Measurements from ENCODE around the gene KRT10.

KRT10 gene

DNA sequence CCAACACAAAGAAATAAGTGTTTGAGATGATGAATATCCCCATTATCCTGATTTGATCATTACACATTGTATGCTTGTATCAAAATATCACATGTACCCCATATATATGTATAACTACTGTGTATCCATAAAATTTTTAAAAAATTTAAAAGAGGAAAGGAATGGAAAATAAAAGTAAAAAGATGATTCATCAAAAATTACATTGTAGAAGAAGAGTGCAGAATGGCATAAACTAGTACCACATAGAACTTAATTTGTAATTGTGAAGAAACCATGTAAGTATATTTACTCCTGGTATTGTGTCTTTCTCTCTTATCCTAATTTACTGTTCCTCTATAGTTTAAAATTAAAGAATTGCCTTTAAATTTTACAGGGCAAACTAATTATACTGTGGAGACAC lies 11.5 kb upstream of the KRT10 start:
- TF ChIP-seq, protein P1, sequence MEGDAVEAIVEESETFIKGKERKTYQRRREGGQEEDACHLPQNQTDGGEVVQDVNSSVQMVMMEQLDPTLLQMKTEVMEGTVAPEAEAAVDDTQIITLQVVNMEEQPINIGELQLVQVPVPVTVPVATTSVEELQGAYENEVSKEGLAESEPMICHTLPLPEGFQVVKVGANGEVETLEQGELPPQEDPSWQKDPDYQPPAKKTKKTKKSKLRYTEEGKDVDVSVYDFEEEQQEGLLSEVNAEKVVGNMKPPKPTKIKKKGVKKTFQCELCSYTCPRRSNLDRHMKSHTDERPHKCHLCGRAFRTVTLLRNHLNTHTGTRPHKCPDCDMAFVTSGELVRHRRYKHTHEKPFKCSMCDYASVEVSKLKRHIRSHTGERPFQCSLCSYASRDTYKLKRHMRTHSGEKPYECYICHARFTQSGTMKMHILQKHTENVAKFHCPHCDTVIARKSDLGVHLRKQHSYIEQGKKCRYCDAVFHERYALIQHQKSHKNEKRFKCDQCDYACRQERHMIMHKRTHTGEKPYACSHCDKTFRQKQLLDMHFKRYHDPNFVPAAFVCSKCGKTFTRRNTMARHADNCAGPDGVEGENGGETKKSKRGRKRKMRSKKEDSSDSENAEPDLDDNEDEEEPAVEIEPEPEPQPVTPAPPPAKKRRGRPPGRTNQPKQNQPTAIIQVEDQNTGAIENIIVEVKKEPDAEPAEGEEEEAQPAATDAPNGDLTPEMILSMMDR (IDR thresholded peaks at IDR 0.05; ENCODE audit: extremely low read depth, missing control alignments): no peak
- DNase-seq (ENCODE audit: low spot score): no peak

DNA sequence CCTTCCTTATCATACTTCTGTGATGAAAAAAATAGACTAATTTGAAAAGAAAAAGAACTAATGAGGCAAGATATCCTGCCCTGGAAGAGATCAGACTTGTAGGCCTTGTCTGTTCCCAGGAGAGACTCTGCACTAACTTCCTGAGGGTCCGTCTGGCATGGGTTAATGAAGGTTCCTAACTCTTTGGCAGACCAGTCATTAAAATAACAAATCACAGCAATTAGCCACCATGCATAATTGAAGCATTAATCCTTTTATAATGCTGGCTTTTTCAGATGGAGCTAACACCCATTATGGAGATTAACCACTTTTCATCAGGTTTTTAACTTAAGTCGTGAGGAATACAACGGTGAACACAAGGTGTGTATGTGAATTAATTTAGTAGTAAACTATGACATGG lies 10.4 kb upstream of the KRT10 start:
- DNase-seq (ENCODE audit: low spot score): no peak

DNA sequence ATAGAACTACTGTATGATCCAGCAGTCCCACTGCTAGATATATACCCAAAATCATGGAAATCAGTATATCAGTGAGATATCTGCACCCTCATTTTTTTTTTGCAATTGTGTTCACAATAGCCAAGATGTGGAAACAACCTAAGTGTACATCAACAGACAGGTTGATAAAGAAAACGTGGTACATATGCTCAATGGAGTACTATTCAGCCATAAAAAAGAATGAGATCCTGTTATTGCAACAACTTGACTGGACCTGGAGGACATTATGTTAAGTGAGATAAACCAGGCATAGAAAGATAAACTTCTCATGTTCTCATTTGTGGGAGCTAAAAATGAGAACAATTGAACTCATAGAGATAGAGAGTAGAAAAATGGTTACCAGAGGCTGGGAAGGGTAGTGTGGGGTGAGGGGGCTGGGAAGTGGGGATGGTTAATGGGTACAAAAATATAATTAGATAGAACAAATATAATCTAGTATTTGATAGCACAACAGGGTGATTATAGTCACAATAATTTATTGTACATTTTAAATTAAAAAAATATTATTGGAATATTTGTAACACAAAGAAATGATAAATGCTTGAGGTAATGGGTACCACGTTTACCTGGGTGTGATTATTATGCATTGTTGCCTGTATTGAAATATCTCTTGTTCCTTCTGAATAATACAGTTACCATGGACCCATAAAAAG lies 7.8 kb upstream of the KRT10 start:
- TF ChIP-seq, protein P1 (IDR thresholded peaks at IDR 0.05; ENCODE audit: extremely low read depth, missing control alignments): no peak
- no peak for DNase-seq (ENCODE audit: low spot score)

More for the DNA sequence above, 10.4 kb upstream of the KRT10 start:
- TF ChIP-seq, protein P1 (IDR thresholded peaks at IDR 0.05; ENCODE audit: extremely low read depth, missing control alignments): no peak

DNA sequence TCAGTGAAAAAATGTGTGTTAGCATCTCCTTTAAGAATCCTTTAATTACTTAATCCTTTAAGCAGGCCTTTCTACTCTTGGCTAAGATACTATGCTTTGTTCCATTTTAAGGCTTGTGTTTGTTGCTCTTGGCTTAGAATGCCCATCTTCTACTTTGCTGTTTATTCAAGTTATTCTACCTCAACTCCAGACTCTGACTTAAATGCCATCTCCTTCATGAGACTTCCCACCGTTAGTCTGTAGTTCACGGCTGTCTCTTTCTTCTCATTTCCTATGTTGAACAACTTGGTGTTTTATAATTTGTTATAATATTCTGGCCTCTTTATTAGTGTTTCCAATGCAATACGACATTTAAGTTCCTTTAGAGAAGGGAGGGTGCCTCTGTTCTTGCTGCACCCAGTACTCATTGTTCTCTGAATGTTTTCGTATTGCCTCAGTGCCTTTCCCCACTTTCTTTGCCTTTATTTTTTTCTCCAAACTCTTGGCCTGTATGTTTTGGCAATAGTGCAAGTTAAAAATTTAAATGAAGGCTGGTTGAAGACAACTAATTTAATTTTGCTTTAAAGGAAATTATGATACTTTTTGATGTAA lies 6.1 kb upstream of the KRT10 start:
- TF ChIP-seq, protein P1 (IDR thresholded peaks at IDR 0.05; ENCODE audit: extremely low read depth, missing control alignments): no peak
- DNase-seq (ENCODE audit: low spot score): no peak

DNA sequence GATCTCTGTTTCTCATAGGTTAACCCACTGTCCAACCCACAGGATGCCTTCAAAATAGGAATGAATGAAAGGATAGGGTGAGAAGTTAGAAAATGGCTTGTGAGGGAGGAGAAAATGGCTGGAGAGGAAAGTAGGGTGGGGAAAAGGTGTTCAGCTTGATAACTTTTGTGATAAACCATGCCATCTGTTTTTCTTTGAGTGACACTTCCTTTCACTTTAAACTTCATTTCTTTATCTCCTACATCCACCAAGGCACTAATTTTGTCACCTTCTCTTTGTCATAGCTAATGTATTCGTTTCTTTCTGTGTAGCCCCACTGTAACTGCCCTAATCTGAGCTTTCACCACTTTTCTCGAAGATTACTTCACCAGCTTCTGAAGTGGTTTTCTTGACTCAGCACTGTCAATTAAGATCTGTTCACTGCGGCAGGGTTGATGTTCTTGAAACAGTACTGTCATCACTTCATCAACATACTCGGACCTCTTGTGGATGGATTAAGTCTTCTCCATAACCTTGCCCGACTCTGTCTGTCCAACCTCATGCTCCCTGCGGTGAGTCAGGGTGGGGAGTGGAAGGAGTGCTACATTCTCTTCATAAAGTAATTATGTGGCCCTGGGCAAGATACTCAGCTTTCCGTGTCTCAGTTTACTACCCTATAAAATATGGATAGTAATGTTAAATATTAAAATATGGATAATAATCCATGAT lies 5.5 kb upstream of the KRT10 start:
- TF ChIP-seq, protein P1 (IDR thresholded peaks at IDR 0.05; ENCODE audit: extremely low read depth, missing control alignments): no peak
- no peak for DNase-seq (ENCODE audit: low spot score)

DNA sequence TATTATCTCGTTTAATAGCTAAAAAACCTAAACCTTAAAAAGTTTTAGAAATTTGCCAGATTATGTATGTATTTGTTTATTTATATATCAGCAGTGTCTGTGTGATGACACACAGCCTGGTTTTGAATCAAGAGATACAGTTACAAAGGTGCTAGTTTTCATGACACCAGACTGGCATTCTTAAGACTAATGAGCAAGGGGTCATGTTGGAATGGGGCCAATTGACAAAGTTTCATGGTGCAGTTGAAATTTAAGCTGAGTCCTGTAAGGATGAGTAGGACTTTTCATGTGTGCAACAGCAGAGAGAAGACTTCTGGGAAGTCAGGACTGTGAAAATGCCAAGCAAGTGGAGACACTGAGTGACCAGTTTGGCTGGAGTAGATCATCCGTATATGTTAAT lies 3.2 kb upstream of the KRT10 start:
- TF ChIP-seq, protein P1 (IDR thresholded peaks at IDR 0.05; ENCODE audit: extremely low read depth, missing control alignments): no peak
- DNase-seq (ENCODE audit: low spot score): no peak

Measured in GM20000 (cell line).